Brain microvascular endothelial cell (primary cell): Measurements from ENCODE around the gene CKAP2L.

Experiments
- DNase-seq: peaks from one replicate; pipeline ENCODE4 v3.0.0-alpha.2; 2020
- H3K27ac ChIP-seq: fragments of 250-450 bp; sonication (Bioruptor Pico); 2 replicates; pipeline ENCODE4 v1.5.1; 2020; ENCODE audit warnings: mild to moderate bottlenecking, moderate library complexity
- H3K27me3 ChIP-seq: fragments of 250-450 bp; sonication (Bioruptor Pico); replicated peaks from 2 replicates; pipeline ENCODE4 v1.5.1; 2020; ENCODE audit warnings: mild to moderate bottlenecking
- H3K36me3 ChIP-seq: fragments of 250-450 bp; sonication (Bioruptor Pico); replicated peaks from 2 replicates; pipeline ENCODE4 v1.5.1; 2020; ENCODE audit warnings: mild to moderate bottlenecking
- H3K4me3 ChIP-seq: 2 replicates; pipeline ENCODE4 v1.5.1; 2011; ENCODE audit warnings: low read depth, mild to moderate bottlenecking, control low read depth, low read length, moderate library complexity
- in situ Hi-C: cut with HindIII; loops from 2 replicates; pipeline ENCODE4 v1.10.0; 2017; ENCODE audit warnings: low sequenced_read_pairs, low pct_ligation_motif_present
- TF ChIP-seq, protein P1 (sequence below): IDR thresholded peaks from 2 replicates; pipeline ENCODE4 v1.5.1; 2011; ENCODE audit warnings: low read depth, mild to moderate bottlenecking, moderate library complexity, low read length, control low read depth, inconsistent platforms; ENCODE audit errors: missing control alignments

CKAP2L gene

DNA sequence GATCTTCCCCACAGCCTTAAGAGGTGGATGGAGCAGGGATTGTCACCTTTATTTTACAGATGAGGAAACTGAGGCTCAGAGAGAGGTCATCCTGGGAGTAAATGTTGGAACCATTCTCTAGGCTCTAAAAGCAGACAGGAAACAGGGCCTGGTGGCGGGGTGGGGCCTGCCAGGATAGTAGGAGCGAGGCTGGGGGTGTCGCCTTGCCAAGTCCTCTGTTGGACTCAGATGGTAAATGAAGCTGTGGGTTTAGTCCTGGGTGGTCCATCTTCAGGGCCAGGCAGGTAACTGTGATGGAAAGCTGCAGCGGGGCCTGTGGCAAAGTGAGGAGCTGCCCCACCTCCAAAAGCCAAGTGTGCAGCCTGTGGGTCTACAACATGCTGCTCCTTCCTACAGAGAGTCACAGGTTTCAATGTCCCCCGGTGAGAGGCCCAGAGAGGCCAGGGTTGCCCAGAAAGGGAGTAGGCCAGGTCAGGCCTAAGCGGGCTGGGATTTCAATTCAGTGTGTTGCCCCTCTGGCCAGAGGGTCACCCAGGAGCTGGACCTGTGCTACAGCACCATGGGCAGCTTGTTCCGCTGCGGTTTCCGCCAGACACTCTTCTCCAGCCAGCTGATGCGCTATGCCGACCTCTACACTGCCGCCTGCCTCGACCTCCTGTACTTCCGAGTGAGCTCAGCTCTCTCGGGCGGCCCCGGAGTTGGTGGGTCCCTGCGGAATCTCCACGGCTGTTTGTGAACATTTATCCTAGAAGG lies 37.0 kb downstream of the CKAP2L start:
- Histone ChIP-seq H3K27ac (no peak overlapping the region), H3K27me3 (no peaks in the 10 kb centered on the region), H3K36me3 (no peaks in the 10 kb centered on the region), H3K4me3 (no peak overlapping the region)
- no peak for DNase-seq
- in situ Hi-C loops, result no loop called here
- TF ChIP-seq, protein P1, sequence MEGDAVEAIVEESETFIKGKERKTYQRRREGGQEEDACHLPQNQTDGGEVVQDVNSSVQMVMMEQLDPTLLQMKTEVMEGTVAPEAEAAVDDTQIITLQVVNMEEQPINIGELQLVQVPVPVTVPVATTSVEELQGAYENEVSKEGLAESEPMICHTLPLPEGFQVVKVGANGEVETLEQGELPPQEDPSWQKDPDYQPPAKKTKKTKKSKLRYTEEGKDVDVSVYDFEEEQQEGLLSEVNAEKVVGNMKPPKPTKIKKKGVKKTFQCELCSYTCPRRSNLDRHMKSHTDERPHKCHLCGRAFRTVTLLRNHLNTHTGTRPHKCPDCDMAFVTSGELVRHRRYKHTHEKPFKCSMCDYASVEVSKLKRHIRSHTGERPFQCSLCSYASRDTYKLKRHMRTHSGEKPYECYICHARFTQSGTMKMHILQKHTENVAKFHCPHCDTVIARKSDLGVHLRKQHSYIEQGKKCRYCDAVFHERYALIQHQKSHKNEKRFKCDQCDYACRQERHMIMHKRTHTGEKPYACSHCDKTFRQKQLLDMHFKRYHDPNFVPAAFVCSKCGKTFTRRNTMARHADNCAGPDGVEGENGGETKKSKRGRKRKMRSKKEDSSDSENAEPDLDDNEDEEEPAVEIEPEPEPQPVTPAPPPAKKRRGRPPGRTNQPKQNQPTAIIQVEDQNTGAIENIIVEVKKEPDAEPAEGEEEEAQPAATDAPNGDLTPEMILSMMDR, result no peak

DNA sequence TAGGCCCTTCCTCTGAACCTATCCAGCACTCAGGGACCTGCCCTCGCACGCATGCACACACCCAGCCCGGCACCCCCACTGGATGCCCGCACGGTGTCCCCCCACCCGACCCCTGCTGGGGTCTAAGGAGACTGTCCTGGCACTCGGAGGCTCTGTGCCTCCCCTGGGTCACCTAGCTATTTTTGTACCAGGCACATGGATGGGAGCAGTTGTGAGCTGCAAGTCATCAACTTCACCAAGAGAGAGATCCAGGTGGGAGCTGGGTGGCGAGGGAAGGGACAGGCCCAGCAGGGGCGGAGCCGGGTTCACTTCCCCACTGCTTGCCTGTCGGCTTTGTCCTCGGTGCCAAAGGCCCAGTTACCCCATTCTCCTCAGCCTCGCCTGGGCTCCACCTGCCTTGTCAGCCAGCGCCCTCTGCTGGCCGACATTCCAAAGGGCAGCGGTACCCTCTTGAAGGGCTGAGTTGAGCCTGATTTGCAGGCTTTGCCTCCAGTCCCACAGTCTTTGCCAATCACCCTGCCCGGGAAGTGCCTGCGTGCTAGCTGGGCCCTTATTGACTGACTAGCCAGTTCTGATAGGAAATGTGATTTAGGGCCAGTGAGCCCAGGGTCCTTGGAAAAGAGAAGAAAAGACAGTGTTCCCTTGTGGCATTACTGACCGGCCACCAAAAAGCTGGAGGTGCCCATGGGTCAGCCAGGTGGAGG lies 37.8 kb downstream of the CKAP2L start:
- peak; percentile 82 for DNase-seq
- TF ChIP-seq, protein P1, result peak; percentile 98
- in situ Hi-C loops, result no loop called here

DNA sequence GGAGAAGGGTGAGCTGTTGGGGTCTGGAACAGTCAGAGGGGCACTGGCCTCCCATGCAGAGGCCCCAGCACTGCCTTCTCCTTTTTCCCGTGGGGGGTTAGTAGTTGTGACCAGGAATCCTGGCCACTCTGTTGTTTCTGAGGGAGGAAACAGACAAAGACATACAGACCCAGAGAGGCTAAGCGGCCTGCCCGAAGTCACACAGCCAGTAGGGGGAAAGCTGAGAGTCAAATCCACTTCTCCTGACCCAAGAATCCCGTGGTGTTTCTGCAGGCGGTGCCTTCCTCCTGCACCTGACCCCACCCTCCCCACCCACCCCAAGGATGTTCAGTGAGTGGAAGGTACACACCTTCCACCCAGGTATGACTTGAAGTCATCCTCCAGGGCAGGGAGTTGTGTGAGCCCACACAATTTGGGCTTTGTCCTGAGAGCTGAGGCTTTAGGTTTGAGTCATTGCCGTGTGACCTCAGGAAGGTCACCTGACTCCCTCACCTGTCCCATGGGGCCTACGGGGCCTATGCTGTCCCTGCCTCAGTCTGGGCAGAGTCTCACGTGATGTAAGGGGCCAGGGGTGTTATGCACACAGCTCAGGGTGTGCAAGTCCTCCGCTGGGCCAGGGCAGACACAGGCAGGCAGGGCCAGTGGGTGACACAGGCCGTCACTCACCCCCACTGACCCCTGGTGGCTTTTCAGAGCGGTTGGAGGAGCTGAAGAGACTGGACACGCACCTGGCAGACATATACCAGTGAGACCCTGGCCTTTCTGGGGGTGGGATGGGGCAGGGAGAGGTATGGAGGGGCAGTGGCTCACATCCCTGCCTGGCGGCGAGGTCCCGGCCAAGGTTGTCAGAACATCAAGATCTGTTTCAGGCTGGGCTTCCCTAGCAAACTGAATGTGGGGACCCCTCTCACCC lies 38.6 kb downstream of the CKAP2L start:
- in situ Hi-C loops, result no loop called here
- Histone ChIP-seq H3K27ac (no peak overlapping the region), H3K27me3 (no peaks in the 10 kb centered on the region), H3K36me3 (no peaks in the 10 kb centered on the region), H3K4me3 (no peak overlapping the region)
- no peak for DNase-seq
- TF ChIP-seq, protein P1, result peak; percentile 4

More for the DNA sequence above, 37.8 kb downstream of the CKAP2L start:
- Histone ChIP-seq H3K27ac (no peak overlapping the region), H3K27me3 (no peaks in the 10 kb centered on the region), H3K36me3 (no peaks in the 10 kb centered on the region), H3K4me3 (no peak overlapping the region)

DNA sequence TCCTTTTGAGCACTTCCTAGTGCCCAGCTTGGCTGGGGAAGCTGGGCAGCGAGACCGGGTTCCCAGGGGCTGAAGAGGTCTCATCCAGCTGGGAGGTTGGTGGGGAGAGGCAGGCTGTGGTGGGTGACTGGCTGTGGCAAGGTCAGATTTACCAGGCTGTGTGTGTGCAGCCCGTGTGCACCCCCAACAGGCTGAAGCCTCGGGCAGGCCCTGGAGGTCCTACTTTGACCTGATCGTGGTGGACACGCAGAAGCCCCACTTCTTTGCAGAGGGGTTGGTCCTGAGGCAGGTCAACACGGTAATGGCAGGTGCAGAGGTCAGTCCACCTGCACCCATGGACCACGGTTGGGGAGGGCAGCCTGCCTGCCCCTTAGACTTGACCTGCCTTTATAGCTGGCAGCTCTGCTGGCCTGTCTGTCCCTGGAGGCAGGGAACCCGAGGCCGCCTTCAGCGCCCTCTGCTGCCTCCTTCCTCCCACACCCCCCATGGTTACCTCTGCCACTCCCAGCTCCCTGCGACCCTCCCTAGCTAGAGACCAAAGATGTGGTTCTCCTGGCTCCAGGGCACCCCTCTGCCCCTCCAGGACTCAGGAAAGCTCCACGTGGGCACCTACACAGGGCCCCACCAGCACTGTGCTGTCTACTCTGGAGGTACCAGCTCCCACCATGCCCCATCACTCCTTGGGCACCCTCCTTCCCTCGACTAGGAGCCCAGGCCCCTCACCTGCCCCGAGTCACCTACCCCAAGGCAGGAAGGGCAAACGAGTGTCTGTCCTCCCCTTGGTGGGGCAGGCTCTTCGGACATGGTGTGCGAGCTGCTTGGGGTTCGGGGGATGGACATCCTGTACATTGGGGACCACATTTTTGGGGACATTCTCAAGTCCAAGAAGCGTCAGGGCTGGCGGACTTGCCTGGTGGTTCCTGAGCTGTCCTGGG lies 39.6 kb downstream of the CKAP2L start:
- TF ChIP-seq, protein P1, result peak; percentile 59
- H3K27ac ChIP-seq, result no peak overlapping the region
- no peaks in the 10 kb centered on the region for H3K27me3 ChIP-seq
- DNase-seq, result no peak
- H3K36me3 ChIP-seq, result no peaks in the 10 kb centered on the region
- H3K4me3 ChIP-seq, result no peak overlapping the region
- in situ Hi-C loops, result no loop called here

DNA sequence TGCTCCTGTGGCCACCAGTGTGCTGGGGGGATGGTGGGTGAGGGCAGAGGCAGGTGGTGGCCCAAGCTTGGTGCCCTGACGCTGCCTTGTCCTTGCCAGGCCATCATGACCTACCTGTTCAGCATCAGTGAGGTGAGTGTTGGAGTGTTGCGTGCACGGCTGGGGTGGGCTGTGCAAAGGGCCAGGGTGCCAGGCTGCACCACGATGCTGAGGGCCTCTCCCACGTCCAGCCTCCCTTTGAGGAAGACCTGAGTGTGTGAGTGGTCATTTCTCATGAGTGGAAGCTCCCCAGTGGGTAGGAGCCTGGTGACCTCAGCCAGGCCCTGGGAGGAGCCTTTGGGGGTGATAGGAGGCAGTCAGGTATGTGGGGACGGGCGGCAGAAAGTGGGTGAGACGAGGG lies 40.4 kb downstream of the CKAP2L start:
- H3K4me3 ChIP-seq, result no peak overlapping the region
- H3K36me3 ChIP-seq, result no peaks in the 10 kb centered on the region
- no peaks in the 10 kb centered on the region for H3K27me3 ChIP-seq
- H3K27ac ChIP-seq, result no peak overlapping the region
- TF ChIP-seq, protein P1, result no peak
- in situ Hi-C loops, result no loop called here
- DNase-seq, result no peak
